Kidney (tissue), 14 donors: ENCODE data around the gene NUDT9. TPM values are rescaled to one million over a fixed set of nuclear protein-coding genes. Genes with fewer than 3 reads are reported as not detected.
"Not testable (repeated sequence)": the region's sequence is repeated elsewhere in the genome, so short reads cannot be mapped to it uniquely, and the experiment has no call there.

ENCODE experiments used
- DNase-seq, 5 donors: peaks; one replicate each; pipeline ENCODE4 v3.0.0-alpha.2; 2013 to 2020
- FAIRE-seq: peaks from 2 replicates; lab custom pipeline; 2012; peaks lifted over from hg19 to GRCh38; lab: Jason Lieb, UNC
- H3K27ac ChIP-seq, 2 donors: one replicate each; pipeline ENCODE4 v1.7.0; 2013; ENCODE audit warnings: low read depth in 2 of 2, low read length in 2 of 2, inconsistent platforms in 1 of 2
- H3K27me3 ChIP-seq: one replicate; pipeline ENCODE4 v1.7.1; 2013; ENCODE audit warnings: low read length, inconsistent platforms; ENCODE audit not compliant: control insufficient read depth, insufficient read depth
- H3K36me3 ChIP-seq, 3 donors: one replicate each; pipeline versions ENCODE4 v1.7.0 to v1.7.1; 2013; ENCODE audit warnings: low read length in 3 of 3, control low read depth in 1 of 3, inconsistent platforms in 1 of 3; ENCODE audit not compliant: insufficient read depth in 3 of 3, control insufficient read depth in 2 of 3
- H3K4me1 ChIP-seq, 3 donors: one replicate each; pipeline versions ENCODE4 v1.7.0 to v1.7.1; 2013; ENCODE audit warnings: low read length in 3 of 3, inconsistent platforms in 1 of 3, low read depth in 1 of 3; ENCODE audit not compliant: control insufficient read depth in 2 of 3, insufficient read depth in 2 of 3
- H3K4me3 ChIP-seq, 3 donors: one replicate each; pipeline versions ENCODE4 v1.7.0 to v1.8.1; 2013; ENCODE audit warnings: low read length in 3 of 3, control low read depth in 1 of 3, inconsistent platforms in 1 of 3
- H3K9ac ChIP-seq, 3 donors: one replicate each; pipeline versions ENCODE4 v1.7.0 to v1.7.1; 2013; ENCODE audit warnings: low read length in 3 of 3, control low read depth in 1 of 3, inconsistent platforms in 1 of 3
- H3K9me3 ChIP-seq, 3 donors: one replicate each; pipeline versions ENCODE4 v1.7.0 to v1.7.1; 2013; ENCODE audit warnings: low read length in 3 of 3, control low read depth in 1 of 3, inconsistent platforms in 1 of 3; ENCODE audit not compliant: control insufficient read depth in 2 of 3, insufficient read depth in 1 of 3
- intact Hi-C: fragments of 100-400 bp; cut with DNase I; formaldehyde crosslinking; loops from one replicate; pipeline ENCODE4 v1.11.1; 2022
- polyA plus RNA-seq: library from polyadenylated mRNA; stranded (reverse); fragments of 350-450 nt; fragmentation: Illumina TruSeq; extraction: RNeasy Lipid Tissue Mini Kit (QIAGEN cat#74804); gene quantifications from one replicate; pipeline ENCODE4 v1.2.3, GENCODE V29; 2014; ENCODE audit warnings: low read depth, low replicate concordance; ENCODE audit not compliant: insufficient read depth
- total RNA-seq: library from RNA; stranded (reverse); fragmentation: NEBNext Ultra II Directional; extraction: Animal tissue kit (Norgen Biotek cat#: 25700); gene quantifications from one replicate; pipeline ENCODE4 v1.2.1, GENCODE V29; 2021
- TF ChIP-seq, protein P1 (sequence below): IDR thresholded peaks from 3 replicates; pipeline ENCODE4 v1.5.1; 2012; ENCODE audit warnings: mild to moderate bottlenecking, moderate library complexity, borderline replicate concordance; ENCODE audit not compliant: insufficient read depth; ENCODE audit errors: extremely low read depth
- donor health status: control.
- donor health status: control.
- donor health status: control.
- donor health status: control.
- donor health status: control.
- donor health status: DM: yes; HTN: yes; CAD: no.
- donor health status: Normal renal cell carcinoma (clear cell type).

Gene NUDT9
- total and polyA plus RNA-seq, 2 donors from 2014 or later: 30.4 to 49.5 TPM

DNA sequence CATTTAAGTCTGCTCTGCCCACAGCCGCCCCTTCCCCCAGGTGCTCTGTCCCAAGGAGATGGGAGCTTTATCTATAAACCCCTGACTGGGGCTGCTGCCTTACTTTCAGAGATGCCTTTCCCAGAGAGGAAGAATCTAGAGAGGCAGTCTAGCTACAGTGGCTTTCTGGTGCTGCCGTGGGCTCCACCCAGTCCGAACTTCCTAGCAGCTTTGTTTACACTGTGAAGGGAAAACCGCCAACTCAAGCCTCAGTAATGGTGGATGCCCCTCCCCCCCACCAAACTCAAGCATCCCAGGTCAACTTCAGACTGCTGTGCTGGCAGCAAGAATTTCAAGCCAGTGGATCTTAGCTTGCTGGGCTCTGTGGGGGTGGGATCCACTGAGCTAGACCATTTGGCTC, 66.3 kb downstream of the NUDT9 start:
- H3K36me3 ChIP-seq, FAIRE-seq, DNase-seq, H3K27me3 ChIP-seq, H3K4me1 ChIP-seq, H3K4me3 ChIP-seq, H3K27ac ChIP-seq, intact Hi-C loops, H3K9me3 ChIP-seq, H3K9ac ChIP-seq: not testable (repeated sequence)

- TF ChIP-seq, protein P1, sequence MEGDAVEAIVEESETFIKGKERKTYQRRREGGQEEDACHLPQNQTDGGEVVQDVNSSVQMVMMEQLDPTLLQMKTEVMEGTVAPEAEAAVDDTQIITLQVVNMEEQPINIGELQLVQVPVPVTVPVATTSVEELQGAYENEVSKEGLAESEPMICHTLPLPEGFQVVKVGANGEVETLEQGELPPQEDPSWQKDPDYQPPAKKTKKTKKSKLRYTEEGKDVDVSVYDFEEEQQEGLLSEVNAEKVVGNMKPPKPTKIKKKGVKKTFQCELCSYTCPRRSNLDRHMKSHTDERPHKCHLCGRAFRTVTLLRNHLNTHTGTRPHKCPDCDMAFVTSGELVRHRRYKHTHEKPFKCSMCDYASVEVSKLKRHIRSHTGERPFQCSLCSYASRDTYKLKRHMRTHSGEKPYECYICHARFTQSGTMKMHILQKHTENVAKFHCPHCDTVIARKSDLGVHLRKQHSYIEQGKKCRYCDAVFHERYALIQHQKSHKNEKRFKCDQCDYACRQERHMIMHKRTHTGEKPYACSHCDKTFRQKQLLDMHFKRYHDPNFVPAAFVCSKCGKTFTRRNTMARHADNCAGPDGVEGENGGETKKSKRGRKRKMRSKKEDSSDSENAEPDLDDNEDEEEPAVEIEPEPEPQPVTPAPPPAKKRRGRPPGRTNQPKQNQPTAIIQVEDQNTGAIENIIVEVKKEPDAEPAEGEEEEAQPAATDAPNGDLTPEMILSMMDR: no peak
- Histone ChIP-seq H3K27ac (no peak overlapping the region), H3K27me3 (no peaks in the 10 kb centered on the region), H3K4me1 (peaks cover 0 to 3% (median 0%) of the 10 kb centered on the region in 3 donors), H3K9ac (no peak overlapping the region), H3K9me3 (no peaks in the 10 kb centered on the region), H3K36me3 (peaks cover 0 to 4% (median 0%) of the 10 kb centered on the region in 3 donors), H3K4me3 (no peak overlapping the region)
- DNase-seq (no peak), FAIRE-seq (no peak)
- intact Hi-C loops: no loop called here
Measured at GRCh38 chr4:87489678-87490077, 67.3 kb downstream of the NUDT9 start.

DNA sequence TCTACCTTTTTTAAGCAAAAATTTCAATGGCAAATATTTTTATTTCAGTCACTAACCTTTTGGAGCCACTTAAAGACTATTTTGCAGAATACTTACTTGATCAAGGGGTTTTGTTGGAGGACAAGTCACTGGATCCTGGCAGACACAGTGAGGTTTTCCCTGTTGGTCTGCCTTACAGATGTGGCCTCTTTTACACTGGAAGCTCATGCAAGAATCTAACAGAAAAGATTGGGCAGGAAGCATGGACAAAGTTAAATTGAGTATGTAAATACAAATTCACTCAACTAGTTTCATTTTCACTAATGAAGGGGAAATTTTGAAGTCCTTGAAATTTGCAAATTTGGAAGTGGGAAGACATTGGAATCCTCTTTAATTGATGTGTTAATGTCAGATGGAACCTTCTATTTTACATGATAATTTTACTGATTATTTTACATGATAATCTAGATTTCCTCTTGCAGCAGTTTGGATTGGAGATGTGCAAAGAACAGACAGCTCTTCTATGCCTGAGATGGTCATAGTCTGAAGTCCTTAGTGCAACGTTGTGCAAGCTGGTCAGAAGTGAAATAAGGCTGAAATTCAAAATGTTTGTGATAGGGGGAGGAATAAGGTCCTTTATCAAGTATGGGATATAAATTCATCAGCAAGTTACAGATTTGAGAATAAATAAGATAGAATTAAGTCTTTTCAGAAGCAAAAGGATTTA, 68.4 kb downstream of the NUDT9 start:
- Histone ChIP-seq H3K9me3 (no peaks in the 10 kb centered on the region), H3K36me3 (peaks cover 0 to 4% (median 0%) of the 10 kb centered on the region in 3 donors), H3K4me1 (peaks cover 0 to 3% (median 0%) of the 10 kb centered on the region in 3 donors), H3K27ac (no peak overlapping the region), H3K27me3 (no peaks in the 10 kb centered on the region), H3K4me3 (no peak overlapping the region), H3K9ac (no peak overlapping the region)
- FAIRE-seq (no peak), DNase-seq (no peak)
- intact Hi-C loops: no loop called here
- TF ChIP-seq, protein P1: no peak

DNA sequence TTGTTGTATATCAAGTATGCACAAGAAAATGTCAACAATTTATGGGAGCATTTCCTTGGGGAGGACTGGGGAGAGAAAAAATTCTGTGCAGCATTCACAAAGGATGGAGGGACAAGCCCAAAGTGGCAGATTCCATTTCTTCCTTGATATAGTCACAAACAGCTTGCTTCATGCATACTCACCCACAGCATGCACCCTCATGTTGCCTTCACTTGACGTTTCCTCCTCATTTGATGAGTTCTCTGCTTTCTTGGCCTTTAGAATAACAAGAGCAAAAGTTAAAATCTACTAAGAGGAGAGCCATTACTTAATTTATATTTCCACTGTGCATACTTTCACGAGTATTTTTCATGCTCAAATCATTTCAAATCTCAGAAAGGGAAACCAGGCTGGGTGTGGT, 69.1 kb downstream of the NUDT9 start:
- H3K9me3 ChIP-seq: no peaks in the 10 kb centered on the region
- H3K27me3 ChIP-seq: no peaks in the 10 kb centered on the region
- H3K27ac ChIP-seq: no peak overlapping the region
- no peak for DNase-seq
- H3K4me3 ChIP-seq: no peak overlapping the region
- FAIRE-seq: no peak
- TF ChIP-seq, protein P1: no peak
- H3K4me1 ChIP-seq: peaks cover 0 to 3% (median 0%) of the 10 kb centered on the region in 3 donors
- intact Hi-C loops: no loop called here
- no peak overlapping the region for H3K9ac ChIP-seq
- peaks cover 0 to 4% (median 0%) of the 10 kb centered on the region in 3 donors for H3K36me3 ChIP-seq

GRCh38 chr4:87491851-87492250, 69.5 kb downstream of the NUDT9 start:
- DNase-seq, H3K9me3 ChIP-seq, H3K27ac ChIP-seq, H3K9ac ChIP-seq, H3K36me3 ChIP-seq, H3K4me3 ChIP-seq, H3K4me1 ChIP-seq, intact Hi-C loops, H3K27me3 ChIP-seq, FAIRE-seq: not testable (repeated sequence)
